Mesangial cell (primary cell): ENCODE data around the gene IRF2BP1. TPM values are rescaled to one million over a fixed set of nuclear protein-coding genes. Genes with fewer than 3 reads are reported as not detected.

Experiments used
- total RNA-seq: library from RNA; depleted of rRNA; stranded (reverse); fragments of >200 nt; gene quantifications from 2 replicates; pipeline ENCODE4 v1.2.3, GENCODE V29; 2015

IRF2BP1 gene
- 28.0 and 39.0 TPM in 2 replicates for total RNA-seq

GRCh38 chr19:45885556-45886426 lies at the start of gene IRF2BP1:
Gene IRF2BP1 (minus strand): TSS chr19:45886141. CDS start chr19:45885774, 367 bp downstream.

GRCh38 chr19:45913874-45914830 lies 28.2 kb upstream of the IRF2BP1 start, which contains the start of gene NANOS2:
Gene NANOS2 (minus strand): TSS chr19:45914778. CDS start chr19:45914693, 85 bp downstream.

GRCh38 chr19:45901912-45902650 lies 16.1 kb upstream of the IRF2BP1 start, which contains the start of gene MYPOP:
Gene MYPOP (minus strand): TSS chr19:45902613. CDS start chr19:45901773, 840 bp downstream.

GRCh38 chr19:45863840-45864628 lies 21.9 kb downstream of the IRF2BP1 start, which contains the start of gene FOXA3:
Gene FOXA3 (plus strand): TSS chr19:45864326. CDS start chr19:45864457, 131 bp downstream.

GRCh38 chr19:45862564-45863334 lies 23.2 kb downstream of the IRF2BP1 start, which contains the start of gene SYMPK:
Gene SYMPK (minus strand): TSS chr19:45863147. CDS start chr19:45854495, 8,652 bp downstream.

Other genes with a start within 250 kb of the IRF2BP1 start
- 16.4 and 17.9 TPM in 2 replicates for gene EML2, start 246.7 kb downstream of the IRF2BP1 start, total RNA-seq
- gene GIPR, start 217.9 kb downstream of the IRF2BP1 start, total RNA-seq: 0.51 TPM in 1 of 2 replicates, not detected in the other
- gene SNRPD2, start 194.2 kb downstream of the IRF2BP1 start, total RNA-seq: 134 and 228 TPM in 2 replicates
- 22.2 and 29.7 TPM in 2 replicates for gene QPCTL, start 193.5 kb downstream of the IRF2BP1 start, total RNA-seq
- 11.9 and 15.3 TPM in 2 replicates for gene FBXO46, start 155.2 kb downstream of the IRF2BP1 start, total RNA-seq
- gene MEIOSIN, start 152.7 kb downstream of the IRF2BP1 start, total RNA-seq: not detected in 2 replicates
- gene SIX5, start 116.9 kb downstream of the IRF2BP1 start, total RNA-seq: 14.2 and 26.9 TPM in 2 replicates
- 8.5 and 23.1 TPM in 2 replicates for gene DMPK, start 103.7 kb downstream of the IRF2BP1 start, total RNA-seq
- gene DMWD, start 93.3 kb downstream of the IRF2BP1 start, total RNA-seq: 35.0 and 39.7 TPM in 2 replicates
- under 0.01 TPM in 1 of 2 replicates, not detected in the other for gene RSPH6A, start 70.8 kb downstream of the IRF2BP1 start, total RNA-seq
- gene SYMPK, start 23.0 kb downstream of the IRF2BP1 start, total RNA-seq: 45.0 and 54.6 TPM in 2 replicates
- gene FOXA3, start 21.8 kb downstream of the IRF2BP1 start, total RNA-seq: 0.33 and 1.4 TPM in 2 replicates
- gene MYPOP, start 16.5 kb upstream of the IRF2BP1 start, total RNA-seq: 3.6 and 5.5 TPM in 2 replicates
- not detected in 2 replicates for gene NANOS2, start 28.6 kb upstream of the IRF2BP1 start, total RNA-seq
- not detected in 2 replicates for gene NOVA2, start 87.7 kb upstream of the IRF2BP1 start, total RNA-seq
- 10.3 and 15.5 TPM in 2 replicates for gene CCDC61, start 109.3 kb upstream of the IRF2BP1 start, total RNA-seq
- not detected in 2 replicates for gene PGLYRP1, start 136.9 kb upstream of the IRF2BP1 start, total RNA-seq
- not detected in 2 replicates for gene IGFL4, start 154.9 kb upstream of the IRF2BP1 start, total RNA-seq
- 0.76 TPM in 1 of 2 replicates, not detected in the other for gene IGFL3, start 238.5 kb upstream of the IRF2BP1 start, total RNA-seq